ENCODE data around the gene SLC7A14.

Gene SLC7A14

GRCh38 chr3:170458285-170458684 lies 127.6 kb downstream of the SLC7A14 start:
- Histone ChIP-seq H3K4me3 (ENCODE audit: low read length) (no peak overlapping the region), H3K9ac (ENCODE audit: low read length) (no peak overlapping the region), H3K36me3 (replicated peaks; ENCODE audit: low read depth, low read length) (no peaks in the 10 kb centered on the region), H3K4me2 (ENCODE audit: low read length) (no peak overlapping the region), H3K27me3 (ENCODE audit: low read depth, low read length) (peaks cover 35% of the 10 kb centered on the region), H3K9me3 (ENCODE audit: insufficient read depth, low read length) (no peaks in the 10 kb centered on the region), H3K27ac (ENCODE audit: low read length) (no peak overlapping the region), H4K20me1 (ENCODE audit: insufficient read depth, low read length) (no peaks in the 10 kb centered on the region), H3K4me1 (ENCODE audit: low read length) (no peaks in the 10 kb centered on the region), H2AFZ (ENCODE audit: low read depth, low read length) (no peak overlapping the region), H3K79me2 (ENCODE audit: low read length) (no peaks in the 10 kb centered on the region)
- TF ChIP-seq, protein P1, sequence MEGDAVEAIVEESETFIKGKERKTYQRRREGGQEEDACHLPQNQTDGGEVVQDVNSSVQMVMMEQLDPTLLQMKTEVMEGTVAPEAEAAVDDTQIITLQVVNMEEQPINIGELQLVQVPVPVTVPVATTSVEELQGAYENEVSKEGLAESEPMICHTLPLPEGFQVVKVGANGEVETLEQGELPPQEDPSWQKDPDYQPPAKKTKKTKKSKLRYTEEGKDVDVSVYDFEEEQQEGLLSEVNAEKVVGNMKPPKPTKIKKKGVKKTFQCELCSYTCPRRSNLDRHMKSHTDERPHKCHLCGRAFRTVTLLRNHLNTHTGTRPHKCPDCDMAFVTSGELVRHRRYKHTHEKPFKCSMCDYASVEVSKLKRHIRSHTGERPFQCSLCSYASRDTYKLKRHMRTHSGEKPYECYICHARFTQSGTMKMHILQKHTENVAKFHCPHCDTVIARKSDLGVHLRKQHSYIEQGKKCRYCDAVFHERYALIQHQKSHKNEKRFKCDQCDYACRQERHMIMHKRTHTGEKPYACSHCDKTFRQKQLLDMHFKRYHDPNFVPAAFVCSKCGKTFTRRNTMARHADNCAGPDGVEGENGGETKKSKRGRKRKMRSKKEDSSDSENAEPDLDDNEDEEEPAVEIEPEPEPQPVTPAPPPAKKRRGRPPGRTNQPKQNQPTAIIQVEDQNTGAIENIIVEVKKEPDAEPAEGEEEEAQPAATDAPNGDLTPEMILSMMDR (IDR thresholded peaks at IDR 0.05; ENCODE audit: low read depth, low read length) = no peak
- TF ChIP-seq EZH2phosphoT487 (IDR thresholded peaks at IDR 0.05; ENCODE audit: low read depth) = no peak

- no peak for TF ChIP-seq EZH2phosphoT487 (IDR thresholded peaks at IDR 0.05; ENCODE audit: low read depth)
- TF ChIP-seq, protein P1 (IDR thresholded peaks at IDR 0.05; ENCODE audit: low read depth, low read length) = no peak
- H4K20me1 ChIP-seq (ENCODE audit: insufficient read depth, low read length) = no peaks in the 10 kb centered on the region
- H2AFZ ChIP-seq (ENCODE audit: low read depth, low read length) = no peak overlapping the region
- no peak overlapping the region for H3K27ac ChIP-seq (ENCODE audit: low read length)
- no peak overlapping the region for H3K4me3 ChIP-seq (ENCODE audit: low read length)
- H3K9ac ChIP-seq (ENCODE audit: low read length) = no peak overlapping the region
- H3K9me3 ChIP-seq (ENCODE audit: insufficient read depth, low read length) = no peaks in the 10 kb centered on the region
- no peak overlapping the region for H3K4me2 ChIP-seq (ENCODE audit: low read length)
- H3K79me2 ChIP-seq (ENCODE audit: low read length) = no peaks in the 10 kb centered on the region
- no peaks in the 10 kb centered on the region for H3K36me3 ChIP-seq (replicated peaks; ENCODE audit: low read depth, low read length)
- no peaks in the 10 kb centered on the region for H3K4me1 ChIP-seq (ENCODE audit: low read length)
- peaks cover 24% of the 10 kb centered on the region for H3K27me3 ChIP-seq (ENCODE audit: low read depth, low read length)
These were observed 131.4 kb downstream of the SLC7A14 start for GRCh38 chr3:170454509-170454908.

DNA sequence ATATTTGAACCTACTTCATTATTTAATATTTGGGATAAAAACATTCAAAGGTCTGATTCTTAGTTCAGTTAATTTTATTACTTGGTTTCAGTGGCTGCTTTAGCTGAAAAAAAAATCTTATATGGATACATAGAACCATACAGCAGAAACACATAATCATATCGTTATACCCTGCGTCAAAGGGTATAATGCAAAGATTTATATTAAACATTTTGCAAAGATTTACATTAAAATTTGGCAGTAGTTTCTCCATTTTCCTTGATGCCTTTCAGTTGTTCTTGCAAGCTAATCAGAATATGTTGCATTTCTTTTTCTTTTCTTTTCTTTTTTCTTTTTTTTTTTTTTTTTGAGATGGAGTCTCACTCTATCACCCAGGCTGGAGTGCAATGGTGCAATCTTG lies 135.8 kb downstream of the SLC7A14 start:
- no peaks in the 10 kb centered on the region for H4K20me1 ChIP-seq (ENCODE audit: insufficient read depth, low read length)
- H3K27me3 ChIP-seq (ENCODE audit: low read depth, low read length) = peaks cover 25% of the 10 kb centered on the region
- no peak overlapping the region for H3K4me3 ChIP-seq (ENCODE audit: low read length)
- TF ChIP-seq EZH2phosphoT487 (IDR thresholded peaks at IDR 0.05; ENCODE audit: low read depth) = no peak
- TF ChIP-seq, protein P1 (IDR thresholded peaks at IDR 0.05; ENCODE audit: low read depth, low read length) = no peak
- no peaks in the 10 kb centered on the region for H3K79me2 ChIP-seq (ENCODE audit: low read length)
- no peaks in the 10 kb centered on the region for H3K4me1 ChIP-seq (ENCODE audit: low read length)
- H3K36me3 ChIP-seq (replicated peaks; ENCODE audit: low read depth, low read length) = no peaks in the 10 kb centered on the region
- H2AFZ ChIP-seq (ENCODE audit: low read depth, low read length) = no peak overlapping the region
- H3K4me2 ChIP-seq (ENCODE audit: low read length) = no peak overlapping the region
- H3K9me3 ChIP-seq (ENCODE audit: insufficient read depth, low read length) = no peaks in the 10 kb centered on the region
- no peak overlapping the region for H3K27ac ChIP-seq (ENCODE audit: low read length)
- H3K9ac ChIP-seq (ENCODE audit: low read length) = no peak overlapping the region

DNA sequence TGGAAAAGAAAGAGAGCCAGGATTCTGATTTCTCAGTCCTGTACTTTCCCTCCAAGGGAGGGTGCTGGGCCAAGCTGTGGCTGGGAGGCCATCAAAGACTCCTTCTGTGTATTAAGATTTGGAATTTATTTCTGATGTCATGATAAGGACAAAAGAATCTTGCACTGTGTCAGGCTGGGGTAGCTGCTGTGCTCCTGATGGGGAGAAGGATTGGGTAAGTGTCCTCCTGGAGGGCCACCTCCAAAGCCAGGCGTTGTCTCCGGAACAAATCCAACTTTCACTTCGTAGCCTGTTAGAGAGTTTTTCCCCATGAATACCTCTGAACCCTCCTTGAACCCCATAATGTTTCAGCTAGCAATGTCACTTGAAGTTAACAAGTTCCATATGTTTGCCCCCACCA lies 137.3 kb downstream of the SLC7A14 start:
- H3K4me3 ChIP-seq (ENCODE audit: low read length) = no peak overlapping the region
- no peak overlapping the region for H2AFZ ChIP-seq (ENCODE audit: low read depth, low read length)
- no peaks in the 10 kb centered on the region for H3K79me2 ChIP-seq (ENCODE audit: low read length)
- no peaks in the 10 kb centered on the region for H4K20me1 ChIP-seq (ENCODE audit: insufficient read depth, low read length)
- H3K9me3 ChIP-seq (ENCODE audit: insufficient read depth, low read length) = no peaks in the 10 kb centered on the region
- H3K27ac ChIP-seq (ENCODE audit: low read length) = no peak overlapping the region
- no peak for TF ChIP-seq EZH2phosphoT487 (IDR thresholded peaks at IDR 0.05; ENCODE audit: low read depth)
- TF ChIP-seq, protein P1 (IDR thresholded peaks at IDR 0.05; ENCODE audit: low read depth, low read length) = no peak
- no peak overlapping the region for H3K4me2 ChIP-seq (ENCODE audit: low read length)
- peaks cover 25% of the 10 kb centered on the region for H3K27me3 ChIP-seq (ENCODE audit: low read depth, low read length)
- H3K36me3 ChIP-seq (replicated peaks; ENCODE audit: low read depth, low read length) = no peaks in the 10 kb centered on the region
- no peak overlapping the region for H3K9ac ChIP-seq (ENCODE audit: low read length)
- H3K4me1 ChIP-seq (ENCODE audit: low read length) = no peaks in the 10 kb centered on the region

Data from OCI-LY3 (cell line).